H1 (cell line): ENCODE measurements around the gene NAA60. TPM values are rescaled to one million over a fixed set of nuclear protein-coding genes. Genes with fewer than 3 reads are reported as not detected.

Source experiments
- CTCF ChIA-PET: fragments of 300-600 bp; sonication (Branson Sonifier 250); formaldehyde crosslinking; loops from one replicate; lab custom pipeline; 2021; ENCODE audit not compliant: partially characterized antibody; lab: Charles Lee
- POLR2A ChIA-PET: fragments of 300-600 bp; sonication (Branson Sonifier 250); formaldehyde crosslinking; loops from one replicate; lab custom pipeline; 2021; ENCODE audit warnings: inconsistent platforms; ENCODE audit not compliant: partially characterized antibody; lab: Charles Lee
- DNase-seq, 2 experiments: peaks; one replicate each; pipeline versions ENCODE4 v3.0.0 to v3.0.0-alpha.2; 2010 to 2022; ENCODE audit warnings: low spot score in 2 of 2, low read depth in 1 of 2, mixed read lengths in 1 of 2
- FAIRE-seq: peaks from 2 replicates; lab custom pipeline; 2011; peaks lifted over from hg19 to GRCh38; lab: Jason Lieb, UNC
- H2AFZ ChIP-seq: 2 replicates; pipeline ENCODE4 v1.8.1; 2012; ENCODE audit warnings: low read length, inconsistent platforms
- H2AK5ac ChIP-seq: 2 replicates; pipeline ENCODE4 v1.6.1; 2013; ENCODE audit warnings: low read depth, low read length
- H2BK120ac ChIP-seq: replicated peaks from 2 replicates; pipeline ENCODE3; 2013; ENCODE audit warnings: low read depth, low read length, inconsistent platforms
- H2BK12ac ChIP-seq: 2 replicates; pipeline ENCODE4 v1.6.1; 2013; ENCODE audit warnings: low read depth, low read length
- H2BK15ac ChIP-seq: 2 replicates; pipeline ENCODE4 v1.6.1; 2013; ENCODE audit warnings: low read length
- H2BK20ac ChIP-seq: 2 replicates; pipeline ENCODE4 v1.6.1; 2013; ENCODE audit warnings: low read length
- H2BK5ac ChIP-seq: 2 replicates; pipeline ENCODE4 v1.6.1; 2013; ENCODE audit warnings: low read depth, low read length
- H3K14ac ChIP-seq: 2 replicates; pipeline ENCODE4 v1.6.1; 2013; ENCODE audit warnings: inconsistent platforms; ENCODE audit not compliant: insufficient read length
- H3K18ac ChIP-seq: 2 replicates; pipeline ENCODE4 v1.6.1; 2013; ENCODE audit warnings: low read length; ENCODE audit errors: extremely low read depth
- H3K23ac ChIP-seq: 2 replicates; pipeline ENCODE4 v1.6.1; 2013; ENCODE audit warnings: inconsistent platforms; ENCODE audit not compliant: insufficient read length
- H3K23me2 ChIP-seq: 2 replicates; pipeline ENCODE4 v1.6.1; 2013; ENCODE audit warnings: low read depth, low read length
- H3K27ac ChIP-seq: 2 replicates; pipeline ENCODE4 v1.6.1; 2011; ENCODE audit warnings: low read depth, low read length, inconsistent platforms
- H3K27me3 ChIP-seq, 4 experiments: replicated peaks in 1 of 4; 1 replicate in 1 of 4; 2 replicates in 3 of 4; pipeline versions ENCODE4 v1.6.1 to v1.8.1; 2011 to 2013; ENCODE audit warnings: low read length in 3 of 4, mild to moderate bottlenecking in 3 of 4, inconsistent platforms in 2 of 4, mixed read lengths in 2 of 4, moderate library complexity in 1 of 4; ENCODE audit not compliant: control insufficient read depth in 3 of 4, insufficient read depth in 3 of 4; ENCODE audit errors: extremely low read depth in 1 of 4
- H3K36me3 ChIP-seq, 4 experiments: 2 replicates each; pipeline versions ENCODE4 v1.6.1 to v1.8.1; 2011 to 2013; ENCODE audit warnings: mild to moderate bottlenecking in 4 of 4, low read length in 3 of 4, moderate library complexity in 2 of 4, control low read depth in 1 of 4, inconsistent platforms in 1 of 4; ENCODE audit not compliant: insufficient read depth in 4 of 4, control insufficient read depth in 2 of 4
- H3K4ac ChIP-seq: replicated peaks from 2 replicates; pipeline ENCODE3; 2013; ENCODE audit warnings: low read length, low read depth, mixed read lengths, inconsistent platforms; ENCODE audit not compliant: insufficient read length
- H3K4me1 ChIP-seq, 4 experiments: replicated peaks in 1 of 4; 1 replicate in 1 of 4; 2 replicates in 3 of 4; pipeline versions ENCODE4 v1.6.1 to v1.8.1; 2011 to 2013; ENCODE audit warnings: low read length in 3 of 4, inconsistent platforms in 2 of 4, mixed read lengths in 1 of 4; ENCODE audit not compliant: insufficient read depth in 4 of 4, control insufficient read depth in 3 of 4
- H3K4me2 ChIP-seq, 2 experiments: 2 replicates each; pipeline versions ENCODE4 v1.6.1 to v1.8.1; 2011 to 2013; ENCODE audit warnings: low read depth in 2 of 2, low read length in 2 of 2, control low read depth in 1 of 2, inconsistent platforms in 1 of 2, mild to moderate bottlenecking in 1 of 2; ENCODE audit not compliant: insufficient read depth in 1 of 2
- H3K4me3 ChIP-seq, 4 experiments: fragments of 200-600, 300-600 bp in 1 of 4; sonication (generic), shearing (Covaris generic), sonication (Bioruptor Twin) in 1 of 4; 2 replicates each; pipeline versions ENCODE4 v1.5.1 to v1.8.1; 2011 to 2016; ENCODE audit warnings: low read length in 4 of 4, low read depth in 3 of 4, control low read depth in 2 of 4, inconsistent platforms in 2 of 4, mild to moderate bottlenecking in 2 of 4, mixed read lengths in 1 of 4, moderate library complexity in 1 of 4; ENCODE audit not compliant: insufficient read depth in 2 of 4; ENCODE audit errors: extremely low read depth in 1 of 4
- H3K56ac ChIP-seq: replicated peaks from 2 replicates; pipeline ENCODE3; 2013; ENCODE audit warnings: low read depth, mild to moderate bottlenecking, mixed read lengths, low read length, inconsistent platforms; ENCODE audit not compliant: insufficient read length
- H3K79me1 ChIP-seq: 2 replicates; pipeline ENCODE4 v1.6.1; 2013; ENCODE audit warnings: low read depth, low read length, control low read depth
- H3K79me2 ChIP-seq, 2 experiments: 2 replicates each; pipeline versions ENCODE4 v1.6.1 to v1.8.1; 2012 to 2013; ENCODE audit warnings: low read length in 2 of 2, mild to moderate bottlenecking in 2 of 2, inconsistent platforms in 1 of 2; ENCODE audit not compliant: insufficient read depth in 2 of 2, control insufficient read depth in 1 of 2
- H3K9ac ChIP-seq, 4 experiments: replicated peaks in 1 of 4; 1 replicate in 1 of 4; 2 replicates in 3 of 4; pipeline versions ENCODE4 v1.6.1 to v1.8.1; 2011 to 2013; ENCODE audit warnings: low read depth in 3 of 4, low read length in 3 of 4, control low read depth in 2 of 4, mild to moderate bottlenecking in 2 of 4, moderate library complexity in 2 of 4, inconsistent platforms in 1 of 4; ENCODE audit errors: extremely low read depth in 1 of 4
- H3K9me3 ChIP-seq, 2 experiments: 2 replicates each; pipeline versions ENCODE4 v1.6.1 to v1.8.1; 2012 to 2013; ENCODE audit warnings: mild to moderate bottlenecking in 2 of 2, moderate library complexity in 2 of 2, control low read depth in 1 of 2, inconsistent platforms in 1 of 2, low read depth in 1 of 2, low read length in 1 of 2, mixed read lengths in 1 of 2; ENCODE audit not compliant: insufficient read depth in 2 of 2
- H4K20me1 ChIP-seq, 2 experiments: replicated peaks in 1 of 2; 2 replicates each; pipeline versions ENCODE3 to v1.8.1; 2011 to 2013; ENCODE audit warnings: inconsistent platforms in 2 of 2, low read length in 2 of 2, mild to moderate bottlenecking in 1 of 2; ENCODE audit not compliant: insufficient read depth in 2 of 2, control insufficient read depth in 1 of 2
- H4K5ac ChIP-seq: 2 replicates; pipeline ENCODE4 v1.6.1; 2013; ENCODE audit warnings: low read length, low read depth, mixed read lengths, inconsistent platforms; ENCODE audit not compliant: insufficient read length
- H4K8ac ChIP-seq: 2 replicates; pipeline ENCODE4 v1.8.0; 2013; ENCODE audit warnings: mild to moderate bottlenecking, moderate library complexity, low read length, inconsistent platforms; ENCODE audit not compliant: insufficient read depth; ENCODE audit errors: extremely low read depth
- H4K91ac ChIP-seq: replicated peaks from 2 replicates; pipeline ENCODE3; 2013; ENCODE audit warnings: low read length, mixed read lengths, inconsistent platforms; ENCODE audit not compliant: insufficient read length
- EGR1 ChIP-seq: IDR thresholded peaks from 2 replicates; pipeline ENCODE4 v1.6.1; 2011; ENCODE audit warnings: low read depth, low read length, borderline replicate concordance
- SP4 ChIP-seq: IDR thresholded peaks from 2 replicates; pipeline ENCODE4 v1.6.1; 2012; ENCODE audit warnings: low read length, inconsistent platforms
- WGBS, 2 experiments: shearing (Covaris generic) in 1 of 2; methylation state at CpG; one replicate each; pipeline versions ENCODE4 v1.1.6 to v1.1.7; 2013 to 2015; ENCODE audit warnings: low lambda C conversion rate in 2 of 2, mixed read lengths in 2 of 2, inconsistent platforms in 1 of 2, low coverage in 1 of 2, missing lambda C conversion rate in 1 of 2; ENCODE audit not compliant: insufficient replicate concordance in 2 of 2, insufficient coverage in 1 of 2, insufficient read length in 1 of 2; ENCODE audit errors: extremely low coverage in 1 of 2, missing lambda C conversion rate in 1 of 2; 5-methylcytosine and 5-hydroxymethylcytosine counted together
- polyA plus RNA-seq, 7 experiments: library from polyadenylated mRNA; depleted of rRNA in 3 of 7; stranded (reverse) in 5 of 7; unstranded in 2 of 7; fragments of >200 nt in 5 of 7; fragments of 200-250 nt in 2 of 7; gene quantifications; 1 replicate in 5 of 7; 2 replicates in 1 of 7; 4 replicates in 1 of 7; pipeline versions ENCODE4 v1.2.1 to v1.2.3, GENCODE V29; 2011 to 2013; ENCODE audit warnings: missing spikeins in 2 of 7, mixed read lengths in 2 of 7
- total RNA-seq: library from RNA; stranded (reverse); fragmentation: NEBNext Ultra II Directional; extraction: Animal tissue kit (Norgen Biotek cat#: 25700); gene quantifications from 2 replicates; pipeline ENCODE4 v1.2.1, GENCODE V29; 2021
- TF ChIP-seq, protein P1 (sequence below): IDR thresholded peaks from 2 replicates; pipeline ENCODE4 v1.6.1; 2011; ENCODE audit warnings: low read length, improper control_type of control experiment

NAA60 gene
- total and polyA plus RNA-seq, 2 of the 8 experiments (the other 6 are each of a cell fraction or from before 2014, with no cell fraction given) = 34.1 to 47.6 TPM

DNA sequence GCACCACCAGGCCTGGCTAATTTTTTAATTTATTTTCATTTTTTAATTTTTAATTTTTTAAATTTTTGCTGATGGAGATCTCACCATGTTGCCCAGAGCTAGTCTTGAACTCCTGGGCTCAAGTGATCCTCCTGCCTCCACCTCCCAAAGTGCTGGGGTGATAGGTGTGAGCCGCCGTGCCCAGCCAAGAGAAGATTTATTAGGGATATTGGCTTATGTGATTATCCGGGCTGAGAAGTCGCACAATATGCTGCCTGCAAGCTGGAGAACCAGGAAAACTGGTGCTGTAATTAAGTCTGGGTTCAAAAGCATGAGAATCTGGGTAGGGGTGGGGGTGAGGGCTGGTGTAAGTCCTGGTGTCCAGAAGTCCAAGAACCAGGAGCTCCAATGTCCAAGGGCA, 54.3 kb downstream of the NAA60 start:
- Histone ChIP-seq H3K79me2 (no peaks in the 10 kb centered on the region), H3K27me3 (no peaks in the 10 kb centered on the region), H3K27ac (no peak overlapping the region), H2BK5ac (no peak overlapping the region), H2BK120ac (no peak overlapping the region), H3K4me2 (no peak overlapping the region), H4K5ac (no peak overlapping the region), H4K8ac (no peak overlapping the region), H3K36me3 (no peaks in the 10 kb centered on the region), H2BK12ac (no peak overlapping the region), H3K79me1 (no peaks in the 10 kb centered on the region), H3K23me2 (peaks cover 2% of the 10 kb centered on the region), H3K4ac (no peak overlapping the region), H4K91ac (no peak overlapping the region), H3K4me3 (no peak overlapping the region), H3K9ac (no peak overlapping the region), H3K56ac (no peak overlapping the region), H2AK5ac (no peak overlapping the region), H3K4me1 (peaks cover 0 to 5% (median 0%) of the 10 kb centered on the region in 4 experiments; a peak in 1 of 7 replicates), H4K20me1 (no peaks in the 10 kb centered on the region), H3K14ac (no peak overlapping the region), H3K23ac (no peak overlapping the region), H2AFZ (no peak overlapping the region), H2BK20ac (no peak overlapping the region), H2BK15ac (no peak overlapping the region), H3K9me3 (no peaks in the 10 kb centered on the region), H3K18ac (no peak overlapping the region)
- WGBS, 2 experiments = 97% methylated on average over 4 of the region's 4 CpGs; no CpG with 5 or more reads in 1 of the 2 experiments
- CTCF ChIA-PET = interaction anchor here (0.8 to 6.3 kb wide), 3 partner anchors 12 to 34 kb away, joined by 3 to 27 read pairs (median 3); no protein-coding TSS in a partner anchor
- FAIRE-seq (no peak), DNase-seq (no peak)
- POLR2A ChIA-PET = interaction anchor here (0.6 to 1.4 kb wide), 2 partner anchors 39 to 434 kb away, joined by 3 to 4 read pairs; no protein-coding TSS in a partner anchor
- no peak for TF ChIP-seq SP4
- TF ChIP-seq, protein P1, sequence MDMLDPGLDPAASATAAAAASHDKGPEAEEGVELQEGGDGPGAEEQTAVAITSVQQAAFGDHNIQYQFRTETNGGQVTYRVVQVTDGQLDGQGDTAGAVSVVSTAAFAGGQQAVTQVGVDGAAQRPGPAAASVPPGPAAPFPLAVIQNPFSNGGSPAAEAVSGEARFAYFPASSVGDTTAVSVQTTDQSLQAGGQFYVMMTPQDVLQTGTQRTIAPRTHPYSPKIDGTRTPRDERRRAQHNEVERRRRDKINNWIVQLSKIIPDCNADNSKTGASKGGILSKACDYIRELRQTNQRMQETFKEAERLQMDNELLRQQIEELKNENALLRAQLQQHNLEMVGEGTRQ = no peak
- no peak for TF ChIP-seq EGR1
